ENCODE data around the gene CCDC73. TPM values are rescaled to one million over a fixed set of nuclear protein-coding genes. Genes with fewer than 3 reads are reported as not detected.

The CCDC73 gene
- total RNA-seq = under 1 TPM in 2 of 6 donors, not detected in 4; 0.15 to 0.20 TPM

GRCh38 chr11:32794439-32794838 is at the start of gene CCDC73:
Gene CCDC73, minus strand, starts transcription at chr11:32794662. Its CDS starts 34,419 bp downstream, at chr11:32760243.
- Histone ChIP-seq H3K4me3 (no peak within 1 kb of the TSS), H3K36me3 (no peaks in the 10 kb centered on the region), H3K27me3 (no peaks in the 10 kb centered on the region), H3K4me1 (peaks cover 0 to 8% (median 6%) of the 10 kb centered on the region in 4 donors), H3K9me3 (no peaks in the 10 kb centered on the region), H3K27ac (no peak within 1 kb of the TSS)
- DNase-seq (no peak), ATAC-seq (ENCODE audit: low FRiP score in 2 of 2) (no peak)
- WGBS, 2 donors = 89 to 96% methylated on average over 12 of the region's 12 CpGs
- TF ChIP-seq CTCF (IDR thresholded peaks at IDR 0.05) (no peak), POLR2AphosphoS5 (IDR thresholded peaks at IDR 0.05) (no peak), EP300 (IDR thresholded peaks at IDR 0.05) (no peak), POLR2A (IDR thresholded peaks at IDR 0.05) (no peak)

DNA sequence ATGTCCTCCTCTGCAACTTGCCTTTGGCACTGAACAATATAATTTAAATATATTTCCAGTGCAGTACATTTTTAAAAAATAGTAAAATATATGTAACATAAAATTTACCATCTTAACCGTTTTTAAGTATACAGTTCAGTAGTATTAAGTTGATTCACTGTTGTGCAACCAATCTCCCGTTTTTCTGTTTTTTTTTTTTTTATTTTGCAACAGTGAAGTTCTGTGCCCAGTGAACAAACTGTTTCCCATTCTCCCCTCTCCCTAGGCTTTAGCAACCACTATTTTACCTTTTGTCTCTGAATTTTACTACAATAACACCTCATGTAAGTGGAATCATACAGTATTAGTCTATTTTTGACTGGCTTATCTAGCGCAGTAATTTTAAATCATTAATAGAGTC is 49.1 kb upstream of the CCDC73 start:
- Histone ChIP-seq H3K4me3 (no peak overlapping the region), H3K27me3 (no peaks in the 10 kb centered on the region), H3K9me3 (no peaks in the 10 kb centered on the region), H3K4me1 (no peaks in the 10 kb centered on the region), H3K36me3 (peaks cover 0 to 13% (median 0%) of the 10 kb centered on the region in 4 donors), H3K27ac (no peak overlapping the region)
- ATAC-seq (ENCODE audit: low FRiP score in 2 of 2) = no peak
- TF ChIP-seq CTCF (IDR thresholded peaks at IDR 0.05) (no peak), EP300 (IDR thresholded peaks at IDR 0.05) (no peak), POLR2AphosphoS5 (IDR thresholded peaks at IDR 0.05) (no peak), POLR2A (IDR thresholded peaks at IDR 0.05) (no peak)
- WGBS, 2 donors = 58 to 60% methylated on average over 3 of the region's 3 CpGs
- DNase-seq = no peak

DNA sequence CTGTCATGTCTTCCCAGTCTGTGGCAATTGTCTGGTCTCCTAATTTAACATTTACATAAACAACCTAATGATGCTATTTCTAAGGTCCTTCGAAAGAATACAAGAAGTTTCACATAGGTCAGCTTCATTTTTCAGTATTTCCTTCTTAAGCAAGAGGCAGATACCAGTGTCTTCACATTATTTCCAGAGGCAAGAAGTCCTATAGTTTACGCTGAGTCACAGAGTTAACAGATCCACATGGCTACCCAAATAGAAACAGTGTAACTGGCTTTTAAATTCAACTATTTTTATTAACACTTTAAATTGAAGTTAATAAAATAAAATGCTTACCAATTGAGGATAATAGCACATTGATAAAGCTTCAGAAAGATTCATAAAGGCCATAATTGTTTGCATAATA is 46.1 kb upstream of the CCDC73 start:
- no peak for DNase-seq
- no peaks in the 10 kb centered on the region for H3K9me3 ChIP-seq
- 83 to 89% methylated on average over 2 of the region's 2 CpGs for WGBS, 2 donors
- no peak overlapping the region for H3K4me3 ChIP-seq
- no peak overlapping the region for H3K27ac ChIP-seq
- TF ChIP-seq POLR2AphosphoS5 (IDR thresholded peaks at IDR 0.05) (no peak), CTCF (IDR thresholded peaks at IDR 0.05) (no peak), POLR2A (IDR thresholded peaks at IDR 0.05) (no peak), EP300 (IDR thresholded peaks at IDR 0.05) (no peak)
- no peaks in the 10 kb centered on the region for H3K27me3 ChIP-seq
- no peaks in the 10 kb centered on the region for H3K4me1 ChIP-seq
- peaks cover 0 to 13% (median 0%) of the 10 kb centered on the region in 4 donors for H3K36me3 ChIP-seq
- no peak for ATAC-seq (ENCODE audit: low FRiP score in 2 of 2)

DNA sequence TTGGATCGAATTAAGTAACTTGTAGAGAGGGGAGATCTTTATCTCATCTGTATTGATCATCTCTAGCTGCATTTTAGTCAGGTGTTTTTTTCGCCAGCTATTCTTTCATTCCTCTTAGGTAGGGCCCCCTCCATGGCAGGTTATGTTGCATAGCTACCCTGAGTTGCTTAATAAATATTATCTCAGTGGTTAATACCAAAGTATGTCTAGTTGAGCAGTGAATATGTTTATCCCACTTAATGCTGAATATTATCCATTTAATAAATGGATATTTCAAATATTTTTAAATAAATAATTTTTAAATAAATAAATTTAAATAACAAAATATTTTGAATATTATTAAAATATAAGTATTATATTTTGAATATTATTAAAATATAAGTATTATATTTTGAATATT is 44.8 kb upstream of the CCDC73 start:
- no peaks in the 10 kb centered on the region for H3K27me3 ChIP-seq
- H3K9me3 ChIP-seq = no peaks in the 10 kb centered on the region
- DNase-seq = no peak
- peaks cover 0 to 13% (median 0%) of the 10 kb centered on the region in 4 donors for H3K36me3 ChIP-seq
- H3K4me3 ChIP-seq = no peak overlapping the region
- no peak for ATAC-seq (ENCODE audit: low FRiP score in 2 of 2)
- 93 to 94% methylated on average over 2 of the region's 2 CpGs for WGBS, 2 donors
- no peak overlapping the region for H3K27ac ChIP-seq
- no peaks in the 10 kb centered on the region for H3K4me1 ChIP-seq
- TF ChIP-seq POLR2A (IDR thresholded peaks at IDR 0.05) (no peak), CTCF (IDR thresholded peaks at IDR 0.05) (no peak), POLR2AphosphoS5 (IDR thresholded peaks at IDR 0.05) (no peak), EP300 (IDR thresholded peaks at IDR 0.05) (no peak)

DNA sequence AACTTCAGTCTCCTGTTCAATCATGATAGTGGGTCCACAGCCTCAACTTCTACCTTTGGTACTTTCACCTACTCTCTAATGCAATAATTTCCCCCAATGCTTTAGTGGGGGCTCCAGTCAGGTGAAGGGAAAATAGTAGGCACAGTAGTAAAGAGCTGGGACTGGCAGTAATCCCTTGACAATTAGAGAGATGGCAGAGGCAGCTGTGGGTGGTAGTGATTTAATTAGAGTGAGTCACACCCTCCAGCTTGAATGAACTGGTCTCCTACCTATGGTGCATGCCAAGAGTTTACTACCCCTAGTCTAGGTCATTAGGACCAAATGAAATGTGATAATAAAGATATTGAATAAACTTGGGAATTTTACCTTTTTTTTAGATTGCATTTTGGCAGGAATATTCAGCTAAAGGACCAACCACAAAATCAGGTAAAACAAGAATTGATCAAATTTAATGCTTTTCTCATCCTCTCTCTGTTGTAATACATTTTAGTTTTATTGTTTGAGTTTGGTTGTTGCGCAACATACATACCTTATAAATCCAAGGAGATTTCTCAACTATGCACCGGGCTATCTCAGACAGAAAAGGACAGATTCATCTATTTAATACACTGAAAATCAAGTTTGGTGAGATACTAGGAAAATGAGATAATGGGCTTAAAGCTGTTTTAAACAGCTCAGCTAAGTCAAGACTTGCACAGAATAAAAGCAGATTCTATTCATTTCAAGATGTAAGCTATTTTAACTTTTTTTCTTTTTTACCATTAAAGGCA is 44.2 kb upstream of the CCDC73 start:
- DNase-seq (no peak), ATAC-seq (ENCODE audit: low FRiP score in 2 of 2) (no peak)
- H3K9me3 ChIP-seq = no peaks in the 10 kb centered on the region
- no peak for TF ChIP-seq POLR2AphosphoS5 (IDR thresholded peaks at IDR 0.05)
- H3K27ac ChIP-seq = no peak overlapping the region
- H3K36me3 ChIP-seq = peaks cover 0 to 10% (median 0%) of the 10 kb centered on the region in 4 donors
- H3K4me3 ChIP-seq = no peak overlapping the region
- no peaks in the 10 kb centered on the region for H3K27me3 ChIP-seq
- no peaks in the 10 kb centered on the region for H3K4me1 ChIP-seq
- WGBS, 2 donors = 72% methylated on average over 2 of the region's 2 CpGs

Data from upper lobe of left lung (tissue), 6 donors.